GM21390 (cell line): ENCODE measurements around the gene GLDC.

Experiments
- ATAC-seq: cut with Tn5 transposase; IDR thresholded peaks from one replicate; pipeline ENCODE4 v1.9.1; 2021; ENCODE audit not compliant: unreplicated experiment

The GLDC gene

DNA sequence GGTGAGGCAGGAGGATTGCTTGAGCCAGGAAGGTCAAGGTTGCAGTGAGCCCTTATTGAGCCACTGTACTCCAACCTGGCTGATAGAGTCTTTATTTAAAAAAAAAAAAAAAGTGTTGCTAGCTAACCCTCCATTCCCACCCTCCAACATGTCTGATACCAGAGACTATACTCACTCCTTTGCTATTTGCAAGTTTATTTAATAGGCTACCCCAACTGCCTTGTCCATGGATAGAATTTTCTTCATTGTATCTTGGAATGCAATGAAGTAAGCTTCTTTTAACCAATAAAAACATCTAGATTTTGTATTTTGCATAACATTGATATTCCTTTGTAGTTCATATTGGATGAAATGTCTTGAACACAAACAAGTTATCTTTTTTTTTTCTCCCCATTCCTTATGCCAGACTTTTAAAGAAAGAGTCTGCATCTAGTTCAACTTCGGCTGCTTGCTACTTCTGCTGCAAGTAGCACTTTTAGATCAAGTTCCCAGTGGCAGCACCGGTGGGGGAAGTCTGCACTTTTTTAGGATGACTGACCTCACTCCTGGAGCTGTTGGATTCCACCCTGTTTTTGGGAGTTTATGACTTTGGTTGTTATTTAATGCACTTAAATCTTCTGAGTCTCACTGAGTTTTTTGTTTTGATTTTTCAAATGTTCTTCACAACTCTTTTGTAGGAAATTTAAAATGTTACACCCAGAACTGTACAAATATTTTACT lies 120.0 kb downstream of the GLDC start:
- no peak for ATAC-seq

DNA sequence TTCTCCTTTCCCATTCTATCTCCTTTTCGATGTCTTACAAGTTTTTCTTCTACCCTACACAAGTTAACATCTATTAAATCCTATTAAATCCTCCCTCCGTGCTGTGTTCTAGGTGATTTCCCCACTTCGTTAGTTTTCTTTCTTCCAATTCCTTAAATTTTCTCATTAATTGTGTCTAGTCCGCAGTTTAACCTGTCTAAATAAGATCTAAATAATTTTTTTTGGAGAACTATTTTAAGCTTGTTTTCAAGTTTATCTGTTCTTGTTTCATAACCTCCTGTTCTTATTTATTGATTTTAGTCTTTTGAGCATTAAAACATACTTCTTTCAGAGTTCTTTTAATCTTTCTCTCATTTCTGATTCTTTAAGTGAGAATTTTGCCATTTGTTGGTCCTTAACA lies 123.3 kb downstream of the GLDC start:
- no peak for ATAC-seq

DNA sequence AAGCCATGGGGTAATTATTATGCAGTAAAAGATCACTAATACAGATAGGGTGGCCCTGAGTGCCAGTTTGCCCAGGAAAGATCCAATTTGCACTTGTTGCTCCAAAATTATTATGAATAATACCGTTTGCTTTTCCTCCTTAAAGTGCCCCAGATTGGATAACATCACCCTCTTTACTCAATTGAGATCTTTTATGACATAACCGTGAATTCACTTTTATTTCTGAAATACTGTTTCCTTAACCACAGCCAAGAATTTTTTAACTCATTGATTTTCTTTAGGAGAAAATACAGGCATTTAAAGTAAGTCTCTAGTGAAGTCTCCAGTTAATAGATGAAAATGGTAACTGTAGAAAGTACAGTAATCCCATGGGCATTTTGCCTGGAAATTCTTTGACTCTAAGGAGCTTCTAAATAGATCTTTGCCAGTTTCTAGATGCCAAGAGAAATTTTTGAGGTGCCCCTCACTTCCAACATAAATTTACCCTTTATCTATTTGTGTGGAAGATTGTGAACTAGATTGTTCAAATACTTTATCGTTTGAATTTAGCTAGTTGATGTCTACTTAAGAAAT lies 133.4 kb downstream of the GLDC start:
- no peak for ATAC-seq

DNA sequence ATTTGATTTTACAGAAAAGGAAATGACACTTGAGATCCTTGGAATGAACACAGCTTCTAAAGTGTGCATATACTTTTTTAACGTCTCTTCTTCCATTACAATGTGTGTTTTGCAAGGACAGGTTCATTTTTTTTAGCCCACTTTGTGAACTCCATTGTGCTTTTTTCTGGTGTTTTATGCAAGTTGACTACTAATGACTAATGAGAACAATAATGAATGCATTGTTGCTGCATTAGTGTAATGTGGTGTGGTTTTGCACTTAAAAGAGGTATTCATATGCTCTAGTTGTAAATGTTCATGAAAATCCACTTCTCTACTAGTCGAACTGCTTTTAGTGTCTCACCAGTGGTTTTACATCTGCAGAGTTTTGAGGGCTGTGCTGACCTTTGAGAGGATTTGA lies 139.0 kb downstream of the GLDC start:
- no peak for ATAC-seq

DNA sequence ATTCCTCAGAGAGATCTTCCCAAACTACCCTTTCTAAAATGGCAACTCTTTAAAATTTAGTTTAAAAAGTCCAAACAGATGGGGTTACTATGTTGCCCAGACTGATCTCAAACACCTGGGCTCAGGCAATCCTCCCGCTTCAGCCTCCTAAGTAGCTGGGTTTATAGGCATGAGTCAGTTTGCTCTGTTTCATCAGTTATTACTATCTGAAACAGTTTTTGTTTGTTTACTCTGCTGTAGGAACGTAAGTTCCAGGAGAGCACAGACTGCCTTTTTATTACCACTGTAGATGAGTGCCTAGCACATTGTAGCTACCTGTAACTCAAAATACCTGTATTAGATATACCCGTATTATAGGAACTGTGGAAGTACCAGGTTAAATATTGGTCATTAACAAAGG lies 143.1 kb downstream of the GLDC start:
- ATAC-seq, result no peak

DNA sequence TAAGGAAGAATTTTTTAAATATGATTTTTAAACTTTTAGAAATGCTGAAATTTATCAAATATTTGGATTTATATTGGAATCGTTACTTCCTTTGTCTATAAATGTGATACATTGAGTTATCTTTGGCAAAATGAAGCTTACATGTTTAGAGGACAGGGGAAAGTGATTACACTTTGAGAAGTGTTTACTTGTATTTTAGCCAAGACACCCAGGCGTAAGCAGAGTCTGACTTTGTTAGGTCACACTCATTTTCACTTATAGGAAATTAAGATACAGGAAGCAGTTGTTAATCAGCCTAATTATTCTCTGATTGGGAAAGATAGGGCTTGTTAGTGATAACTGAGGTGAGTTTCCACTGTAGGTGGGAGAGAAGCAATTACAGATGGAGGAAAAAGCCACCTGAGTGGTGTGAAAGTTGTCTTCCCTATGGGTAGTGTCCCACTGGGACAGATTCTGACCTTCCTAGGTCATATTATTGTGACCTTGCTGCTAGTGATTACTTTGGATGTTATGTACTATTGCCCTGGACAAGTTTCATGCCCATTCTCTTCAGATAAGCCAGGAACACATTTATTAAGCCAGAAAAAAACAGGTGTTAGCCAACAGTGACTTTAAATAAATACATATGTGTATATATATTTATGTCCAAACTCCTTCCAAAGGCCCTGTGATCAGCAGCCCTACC lies 143.9 kb downstream of the GLDC start:
- no peak for ATAC-seq

DNA sequence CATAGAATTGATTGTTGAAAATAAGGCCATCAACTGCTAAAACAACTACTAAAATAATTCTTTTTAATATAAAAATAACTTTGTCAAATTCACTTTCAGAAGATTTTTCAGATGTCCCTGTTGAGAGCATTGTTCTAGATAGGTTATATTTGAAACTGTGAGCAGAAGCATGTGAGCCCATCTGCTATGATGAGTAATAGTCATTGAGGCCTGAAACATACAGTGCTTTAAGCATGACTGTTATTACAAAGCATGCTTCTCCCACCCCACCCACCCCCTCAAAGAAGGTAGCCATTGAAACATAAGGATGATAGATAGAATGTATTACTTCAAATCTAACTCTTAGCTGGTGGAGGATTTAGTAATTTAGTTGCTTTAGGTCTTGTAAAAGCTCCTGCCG lies 146.5 kb downstream of the GLDC start:
- ATAC-seq, result no peak

DNA sequence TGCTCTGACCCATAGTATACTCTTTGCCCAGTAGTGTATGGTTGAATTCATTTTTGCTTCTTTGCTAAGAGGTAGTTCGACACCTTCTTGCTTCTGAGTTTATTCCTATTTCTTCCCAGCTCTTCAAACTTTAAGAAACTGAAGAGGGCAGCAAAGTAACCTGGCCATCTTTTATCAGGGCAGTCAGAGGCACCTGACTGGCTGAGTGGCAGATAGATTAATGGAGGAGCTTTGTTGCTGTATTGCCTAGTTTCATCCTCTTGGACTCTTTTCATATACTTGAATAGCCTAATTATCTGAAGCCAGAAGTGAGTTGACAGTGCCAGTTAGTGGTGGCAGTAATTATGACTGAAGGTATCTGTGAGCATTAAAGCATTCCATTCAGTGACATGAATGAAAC lies 150.1 kb downstream of the GLDC start:
- no peak for ATAC-seq

DNA sequence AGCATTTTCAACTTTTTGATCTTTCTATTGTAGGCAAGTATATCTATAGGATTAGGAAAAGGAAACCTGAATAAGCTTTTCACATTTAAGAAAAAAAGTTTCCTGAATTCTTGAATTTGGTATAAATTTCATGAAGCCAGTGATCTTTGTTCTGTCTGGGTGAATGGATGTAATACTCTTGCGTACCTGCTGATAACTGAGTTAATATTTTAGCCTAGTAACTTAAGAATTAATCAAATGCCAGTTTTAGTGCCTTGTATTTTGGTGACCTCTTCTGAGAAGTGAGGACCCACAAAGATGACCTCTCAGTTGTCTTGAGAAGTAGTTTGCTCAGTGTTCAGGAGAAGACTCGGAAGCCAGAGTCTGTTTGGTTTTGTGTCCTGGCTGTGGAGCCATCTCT lies 154.7 kb downstream of the GLDC start:
- no peak for ATAC-seq

DNA sequence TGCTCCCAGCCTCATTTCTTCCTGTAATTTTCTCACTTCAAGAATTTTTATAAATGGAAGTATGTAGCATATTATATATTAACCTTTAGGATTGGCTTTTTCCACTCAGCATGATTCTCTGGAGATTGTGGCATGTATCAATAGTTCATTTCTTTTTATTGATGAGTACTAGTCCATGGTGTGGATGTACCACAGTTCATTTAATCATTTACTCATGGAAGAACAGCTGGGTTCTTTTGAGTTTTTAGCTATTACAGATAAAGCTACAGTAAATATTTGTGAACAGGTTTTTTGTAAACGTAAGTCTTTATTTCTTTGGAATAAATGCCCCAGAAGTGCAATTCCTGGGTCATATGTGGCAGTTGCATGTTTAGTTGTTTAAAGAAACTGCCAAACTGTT lies 156.4 kb downstream of the GLDC start:
- ATAC-seq, result no peak

DNA sequence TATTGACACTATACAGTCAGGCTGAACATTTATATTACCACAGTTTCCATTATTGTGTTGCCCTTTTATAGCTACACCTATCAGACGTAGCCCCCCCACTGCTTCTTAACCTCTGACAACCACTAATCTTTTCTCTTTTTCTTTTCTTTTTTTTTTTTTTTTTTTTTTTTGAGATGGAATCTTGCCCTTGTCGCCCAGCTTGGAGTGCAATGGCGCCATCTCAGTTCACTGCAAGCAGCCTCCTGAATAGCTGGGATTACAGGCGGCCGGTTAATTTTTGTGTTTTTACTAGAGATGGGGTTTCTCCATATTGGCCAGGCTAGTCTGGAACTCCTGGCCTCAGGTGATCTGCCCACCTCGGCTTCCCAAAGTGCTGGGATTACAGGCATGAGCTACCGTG lies 157.1 kb downstream of the GLDC start:
- no peak for ATAC-seq

DNA sequence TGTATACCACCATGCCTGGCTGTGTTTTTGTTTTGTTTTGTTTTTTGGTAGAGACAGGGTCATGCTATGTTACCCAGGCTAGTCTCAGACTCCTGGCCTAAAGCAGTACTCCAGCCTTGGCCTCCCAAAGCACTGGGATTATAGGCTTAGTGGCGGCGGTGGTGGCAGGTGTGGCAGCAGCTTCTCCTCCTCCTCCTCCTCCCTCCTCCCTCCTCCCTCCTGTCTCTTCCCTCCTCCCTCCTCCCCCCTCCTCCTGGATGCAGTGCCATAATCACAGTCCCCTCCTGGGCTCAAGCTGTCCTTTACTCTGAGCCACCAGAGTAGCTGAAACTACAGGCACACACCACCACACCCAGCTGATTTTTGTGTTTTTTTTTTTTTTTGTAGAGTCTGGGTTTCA lies 161.3 kb downstream of the GLDC start:
- ATAC-seq, result no peak
